ENCODE data around the gene NEK10. TPM values are rescaled to one million over a fixed set of nuclear protein-coding genes. Genes with fewer than 3 reads are reported as not detected.

Gene NEK10
- total RNA-seq, 1 experiment from 2014 or later: 0.66 TPM

DNA sequence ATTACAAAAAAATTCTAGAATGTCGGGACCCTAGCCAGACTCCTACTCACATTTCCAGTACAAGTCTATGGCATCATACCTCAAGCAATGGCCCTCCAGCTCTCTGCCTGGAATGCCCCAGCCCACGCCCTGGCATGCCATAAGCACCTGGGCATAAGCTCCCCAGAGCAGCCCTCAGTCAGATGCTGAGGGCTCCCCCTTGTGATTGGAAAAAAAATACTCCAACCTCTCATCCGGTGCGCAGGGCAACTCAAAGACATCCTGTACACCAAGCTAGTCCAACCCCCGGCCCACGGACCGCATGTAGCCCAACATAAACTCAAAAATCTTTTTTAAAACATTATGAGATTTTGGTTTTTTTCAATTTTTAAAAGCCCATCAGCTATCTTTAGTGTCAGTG lies 115.4 kb downstream of the NEK10 start:
- no peak overlapping the region for H3K4me3 Mint-ChIP-seq
- Histone ChIP-seq H2BK12ac (ENCODE audit: insufficient read length, low read depth, low read length) (no peak overlapping the region), H3K4me2 (ENCODE audit: insufficient read depth, insufficient read length, low read length) (no peak overlapping the region), H3K79me1 (ENCODE audit: insufficient read depth, low read depth, low read length, poor library complexity, severe bottlenecking) (no peaks in the 10 kb centered on the region), H3T11ph (ENCODE audit: low read length) (no peak overlapping the region), H2AK5ac (ENCODE audit: insufficient read length, low read length) (no peak overlapping the region), H3K27me3 (ENCODE audit: insufficient read depth, low read length) (no peaks in the 10 kb centered on the region), H3K23ac (ENCODE audit: insufficient read length, low read depth, low read length) (no peak overlapping the region), H2BK15ac (ENCODE audit: low read depth, low read length) (no peak overlapping the region), H2AFZ (ENCODE audit: low read length) (no peak overlapping the region), H2BK5ac (ENCODE audit: insufficient read length, low read length) (no peak overlapping the region), H3K9ac (ENCODE audit: extremely low read depth, insufficient read length, low read length) (no peak overlapping the region), H2BK20ac (ENCODE audit: low read depth, low read length, poor library complexity, severe bottlenecking) (no peak overlapping the region), H2BK120ac (ENCODE audit: low read depth, low read length, poor library complexity, severe bottlenecking) (no peak overlapping the region), H3K9me3 (ENCODE audit: control insufficient read depth, low read depth, low read length) (no peaks in the 10 kb centered on the region), H3K18ac (ENCODE audit: insufficient read length, low read depth, low read length) (no peak overlapping the region), H4K91ac (ENCODE audit: insufficient read length, low read depth, low read length) (no peak overlapping the region), H3K14ac (ENCODE audit: insufficient read depth, low read length) (no peak overlapping the region), H4K5ac (ENCODE audit: insufficient read length, low read depth, low read length) (no peak overlapping the region), H3K4ac (ENCODE audit: low read depth, low read length) (no peak overlapping the region), H3K23me2 (ENCODE audit: insufficient read length, low read depth, low read length, poor library complexity, severe bottlenecking) (no peaks in the 10 kb centered on the region), H4K8ac (replicated peaks; ENCODE audit: insufficient read length, low read depth, low read length) (no peak overlapping the region), H3K4me1 (ENCODE audit: insufficient read depth, low read length) (no peaks in the 10 kb centered on the region), H3K56ac (ENCODE audit: insufficient read length, low read depth, low read length) (no peak overlapping the region), H3K27ac (ENCODE audit: insufficient read length, low read depth, low read length) (no peak overlapping the region), H4K20me1 (ENCODE audit: control insufficient read depth, insufficient read depth, insufficient read length) (no peaks in the 10 kb centered on the region), H3K79me2 (ENCODE audit: insufficient read depth, low read length) (no peaks in the 10 kb centered on the region)
- H3K27ac Mint-ChIP-seq: no peak overlapping the region
- no peaks in the 10 kb centered on the region; a peak in 1 of 7 replicates for H3K36me3 Mint-ChIP-seq (ENCODE audit: insufficient read depth in 1 of 3, low read depth in 3 of 3)
- WGBS (ENCODE audit: extremely low coverage, insufficient read length, low lambda C conversion rate): no CpG with 5 or more reads among the region's 7 CpGs
- no peaks in the 10 kb centered on the region for H3K27me3 Mint-ChIP-seq (ENCODE audit: low read depth)
- H3K9me3 Mint-ChIP-seq: peaks cover 0 to 4% of the 10 kb centered on the region in 2 experiments; a peak in 3 of 5 replicates
- TF ChIP-seq, protein P1, sequence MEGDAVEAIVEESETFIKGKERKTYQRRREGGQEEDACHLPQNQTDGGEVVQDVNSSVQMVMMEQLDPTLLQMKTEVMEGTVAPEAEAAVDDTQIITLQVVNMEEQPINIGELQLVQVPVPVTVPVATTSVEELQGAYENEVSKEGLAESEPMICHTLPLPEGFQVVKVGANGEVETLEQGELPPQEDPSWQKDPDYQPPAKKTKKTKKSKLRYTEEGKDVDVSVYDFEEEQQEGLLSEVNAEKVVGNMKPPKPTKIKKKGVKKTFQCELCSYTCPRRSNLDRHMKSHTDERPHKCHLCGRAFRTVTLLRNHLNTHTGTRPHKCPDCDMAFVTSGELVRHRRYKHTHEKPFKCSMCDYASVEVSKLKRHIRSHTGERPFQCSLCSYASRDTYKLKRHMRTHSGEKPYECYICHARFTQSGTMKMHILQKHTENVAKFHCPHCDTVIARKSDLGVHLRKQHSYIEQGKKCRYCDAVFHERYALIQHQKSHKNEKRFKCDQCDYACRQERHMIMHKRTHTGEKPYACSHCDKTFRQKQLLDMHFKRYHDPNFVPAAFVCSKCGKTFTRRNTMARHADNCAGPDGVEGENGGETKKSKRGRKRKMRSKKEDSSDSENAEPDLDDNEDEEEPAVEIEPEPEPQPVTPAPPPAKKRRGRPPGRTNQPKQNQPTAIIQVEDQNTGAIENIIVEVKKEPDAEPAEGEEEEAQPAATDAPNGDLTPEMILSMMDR (conservative IDR thresholded peaks at IDR 0.05): peak; percentile 73
- H3K4me1 Mint-ChIP-seq: no peaks in the 10 kb centered on the region
- DNase-seq: peak; percentile 64

Data from H9 (cell line).